Panc1 (cell line): ENCODE data around the gene DTX3L. TPM values are rescaled to one million over a fixed set of nuclear protein-coding genes. Genes with fewer than 3 reads are reported as not detected.

Source experiments
- ATAC-seq: fragments of 200-7000 bp; cut with Tn5 transposase; 2 replicates; pipeline ENCODE4 v1.9.1; 2020; ENCODE audit warnings: mild to moderate bottlenecking, moderate library complexity
- BruUV-seq: library from RNA; stranded (reverse); fragments of 400-500 nt; replicated peaks from 2 replicates; lab custom pipeline; 2021; lab: Mats Ljungman, UMichigan
- CTCF ChIA-PET: fragments of 300-600 bp; sonication (Branson Sonifier 250); formaldehyde crosslinking; loops from one replicate; lab custom pipeline; 2022; ENCODE audit warnings: antibody characterized with exemption; lab: Charles Lee
- POLR2A ChIA-PET: fragments of 300-600 bp; sonication (Branson Sonifier 250); formaldehyde crosslinking; loops from one replicate; lab custom pipeline; 2022; ENCODE audit warnings: antibody characterized with exemption; lab: Charles Lee
- DNase-seq: peaks from one replicate; pipeline ENCODE4 v3.0.0-alpha.2; 2010; ENCODE audit warnings: low read depth, low spot score
- H3K27ac ChIP-seq: 2 replicates; pipeline ENCODE4 v1.5.1; 2011; ENCODE audit warnings: mild to moderate bottlenecking, low read length, inconsistent platforms
- H3K27me3 ChIP-seq: fragments of 200-500 bp; sonication (Bioruptor generic); 2 replicates; pipeline ENCODE4 v1.6.0; 2014; ENCODE audit warnings: low read length, inconsistent platforms; ENCODE audit not compliant: control insufficient read depth, insufficient read depth
- H3K36me3 ChIP-seq: fragments of 200-500 bp; sonication (Bioruptor generic); 2 replicates; pipeline ENCODE4 v1.5.1; 2014; ENCODE audit warnings: inconsistent platforms, mild to moderate bottlenecking, low read length, moderate library complexity; ENCODE audit not compliant: control insufficient read depth, insufficient read depth
- H3K4me1 ChIP-seq: 2 replicates; pipeline ENCODE4 v1.5.1; 2011; ENCODE audit warnings: inconsistent platforms, mild to moderate bottlenecking, low read length, moderate library complexity; ENCODE audit not compliant: control insufficient read depth, insufficient read depth
- H3K4me3 ChIP-seq, 2 experiments: 2 replicates each; pipeline ENCODE4 v1.5.1; 2011 to 2012; ENCODE audit warnings: low read depth in 2 of 2, low read length in 2 of 2, mild to moderate bottlenecking in 2 of 2, inconsistent platforms in 1 of 2, moderate library complexity in 1 of 2
- H3K9me3 ChIP-seq: fragments of 200-500 bp; sonication (Bioruptor generic); 2 replicates; pipeline ENCODE4 v1.5.1; 2014; ENCODE audit warnings: low read depth, mild to moderate bottlenecking, inconsistent platforms, low read length, moderate library complexity; ENCODE audit not compliant: control insufficient read depth, insufficient read depth
- POLR2AphosphoS5 ChIP-seq: IDR thresholded peaks from 2 replicates; pipeline ENCODE4 v1.6.1; 2012; ENCODE audit warnings: mild to moderate bottlenecking, low read depth, low read length, moderate library complexity
- SIN3A ChIP-seq: IDR thresholded peaks from 2 replicates; pipeline ENCODE4 v1.6.1; 2012; ENCODE audit warnings: low read depth, mild to moderate bottlenecking, low read length, moderate library complexity, borderline replicate concordance; ENCODE audit not compliant: insufficient read depth
- TCF7L2 ChIP-seq: IDR thresholded peaks from 2 replicates; pipeline ENCODE4 v1.6.1; 2011; ENCODE audit warnings: mild to moderate bottlenecking, low read depth, low read length, inconsistent platforms
- in situ Hi-C: cut with HindIII; loops from 2 replicates; pipeline ENCODE4 v1.10.0; 2016; ENCODE audit warnings: low sequenced_read_pairs, low pct_unique_long_range_greater_than_20kb
- intact Hi-C: fragments of 100-400 bp; cut with micrococcal nuclease; formaldehyde crosslinking; loops from one replicate; pipeline ENCODE4 v1.10.0; 2022; ENCODE audit not compliant: unreplicated experiment
- total RNA-seq: library from RNA; stranded (reverse); gene quantifications from one replicate; pipeline ENCODE4 v1.2.1, GENCODE V29; 2021; ENCODE audit not compliant: unreplicated experiment
- TF ChIP-seq, protein P1 (sequence below), 2 experiments: IDR thresholded peaks; 2 replicates each; pipeline ENCODE4 v1.6.1; 2011 to 2012; ENCODE audit warnings: low read depth in 2 of 2, control low read depth in 1 of 2, low read length in 1 of 2, mild to moderate bottlenecking in 1 of 2, moderate library complexity in 1 of 2; ENCODE audit not compliant: insufficient read depth in 1 of 2
- TF ChIP-seq, protein P2 (sequence below): fragments of 450-650 bp; IDR thresholded peaks from 2 replicates; pipeline ENCODE4 v1.5.1; 2017; ENCODE audit warnings: mild to moderate bottlenecking

DTX3L gene
- total RNA-seq, 1 experiment from 2014 or later = 32.3 TPM

DNA sequence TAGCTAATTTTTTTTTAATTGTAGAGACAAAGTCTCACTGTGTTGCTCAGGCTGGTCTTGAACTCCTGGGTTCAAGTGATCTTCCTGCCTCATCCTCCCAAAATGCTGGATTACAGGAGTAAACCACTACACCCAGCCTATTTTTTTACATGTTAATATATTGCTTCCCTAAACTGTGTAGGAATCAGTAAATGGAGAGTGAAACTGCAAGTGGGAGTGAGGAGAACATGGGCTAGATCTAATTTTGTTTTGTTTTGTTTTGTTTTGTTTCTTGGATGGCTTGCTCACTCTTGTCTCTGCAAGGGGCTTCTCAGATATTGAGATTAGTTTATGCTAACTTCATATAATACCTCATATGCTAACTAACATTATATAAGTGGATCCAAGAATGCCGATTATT, 44.8 kb downstream of the DTX3L start:
- intact Hi-C loops = no loop called here
- no peak overlapping the region for H3K27ac ChIP-seq
- H3K9me3 ChIP-seq = no peaks in the 10 kb centered on the region
- ChIA-PET POLR2A (no interaction called here), CTCF (no interaction called here)
- TF ChIP-seq TCF7L2 (no peak), SIN3A (no peak), POLR2AphosphoS5 (no peak)
- TF ChIP-seq, protein P1, sequence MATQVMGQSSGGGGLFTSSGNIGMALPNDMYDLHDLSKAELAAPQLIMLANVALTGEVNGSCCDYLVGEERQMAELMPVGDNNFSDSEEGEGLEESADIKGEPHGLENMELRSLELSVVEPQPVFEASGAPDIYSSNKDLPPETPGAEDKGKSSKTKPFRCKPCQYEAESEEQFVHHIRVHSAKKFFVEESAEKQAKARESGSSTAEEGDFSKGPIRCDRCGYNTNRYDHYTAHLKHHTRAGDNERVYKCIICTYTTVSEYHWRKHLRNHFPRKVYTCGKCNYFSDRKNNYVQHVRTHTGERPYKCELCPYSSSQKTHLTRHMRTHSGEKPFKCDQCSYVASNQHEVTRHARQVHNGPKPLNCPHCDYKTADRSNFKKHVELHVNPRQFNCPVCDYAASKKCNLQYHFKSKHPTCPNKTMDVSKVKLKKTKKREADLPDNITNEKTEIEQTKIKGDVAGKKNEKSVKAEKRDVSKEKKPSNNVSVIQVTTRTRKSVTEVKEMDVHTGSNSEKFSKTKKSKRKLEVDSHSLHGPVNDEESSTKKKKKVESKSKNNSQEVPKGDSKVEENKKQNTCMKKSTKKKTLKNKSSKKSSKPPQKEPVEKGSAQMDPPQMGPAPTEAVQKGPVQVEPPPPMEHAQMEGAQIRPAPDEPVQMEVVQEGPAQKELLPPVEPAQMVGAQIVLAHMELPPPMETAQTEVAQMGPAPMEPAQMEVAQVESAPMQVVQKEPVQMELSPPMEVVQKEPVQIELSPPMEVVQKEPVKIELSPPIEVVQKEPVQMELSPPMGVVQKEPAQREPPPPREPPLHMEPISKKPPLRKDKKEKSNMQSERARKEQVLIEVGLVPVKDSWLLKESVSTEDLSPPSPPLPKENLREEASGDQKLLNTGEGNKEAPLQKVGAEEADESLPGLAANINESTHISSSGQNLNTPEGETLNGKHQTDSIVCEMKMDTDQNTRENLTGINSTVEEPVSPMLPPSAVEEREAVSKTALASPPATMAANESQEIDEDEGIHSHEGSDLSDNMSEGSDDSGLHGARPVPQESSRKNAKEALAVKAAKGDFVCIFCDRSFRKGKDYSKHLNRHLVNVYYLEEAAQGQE (IDR thresholded peaks at IDR 0.05; ENCODE audit: insufficient read depth in 1 of 2, low read depth in 2 of 2, low read length in 1 of 2) = no peak
- TF ChIP-seq, protein P2, sequence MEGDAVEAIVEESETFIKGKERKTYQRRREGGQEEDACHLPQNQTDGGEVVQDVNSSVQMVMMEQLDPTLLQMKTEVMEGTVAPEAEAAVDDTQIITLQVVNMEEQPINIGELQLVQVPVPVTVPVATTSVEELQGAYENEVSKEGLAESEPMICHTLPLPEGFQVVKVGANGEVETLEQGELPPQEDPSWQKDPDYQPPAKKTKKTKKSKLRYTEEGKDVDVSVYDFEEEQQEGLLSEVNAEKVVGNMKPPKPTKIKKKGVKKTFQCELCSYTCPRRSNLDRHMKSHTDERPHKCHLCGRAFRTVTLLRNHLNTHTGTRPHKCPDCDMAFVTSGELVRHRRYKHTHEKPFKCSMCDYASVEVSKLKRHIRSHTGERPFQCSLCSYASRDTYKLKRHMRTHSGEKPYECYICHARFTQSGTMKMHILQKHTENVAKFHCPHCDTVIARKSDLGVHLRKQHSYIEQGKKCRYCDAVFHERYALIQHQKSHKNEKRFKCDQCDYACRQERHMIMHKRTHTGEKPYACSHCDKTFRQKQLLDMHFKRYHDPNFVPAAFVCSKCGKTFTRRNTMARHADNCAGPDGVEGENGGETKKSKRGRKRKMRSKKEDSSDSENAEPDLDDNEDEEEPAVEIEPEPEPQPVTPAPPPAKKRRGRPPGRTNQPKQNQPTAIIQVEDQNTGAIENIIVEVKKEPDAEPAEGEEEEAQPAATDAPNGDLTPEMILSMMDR = no peak
- no peaks in the 10 kb centered on the region for H3K27me3 ChIP-seq
- BruUV-seq = no TSS peak
- ATAC-seq (no peak), DNase-seq (no peak)
- H3K36me3 ChIP-seq = no peaks in the 10 kb centered on the region
- peaks cover 6% of the 10 kb centered on the region; the same call in 1 of the 2 replicates for H3K4me1 ChIP-seq
- in situ Hi-C loops = no loop called here
- H3K4me3 ChIP-seq = no peak overlapping the region

DNA sequence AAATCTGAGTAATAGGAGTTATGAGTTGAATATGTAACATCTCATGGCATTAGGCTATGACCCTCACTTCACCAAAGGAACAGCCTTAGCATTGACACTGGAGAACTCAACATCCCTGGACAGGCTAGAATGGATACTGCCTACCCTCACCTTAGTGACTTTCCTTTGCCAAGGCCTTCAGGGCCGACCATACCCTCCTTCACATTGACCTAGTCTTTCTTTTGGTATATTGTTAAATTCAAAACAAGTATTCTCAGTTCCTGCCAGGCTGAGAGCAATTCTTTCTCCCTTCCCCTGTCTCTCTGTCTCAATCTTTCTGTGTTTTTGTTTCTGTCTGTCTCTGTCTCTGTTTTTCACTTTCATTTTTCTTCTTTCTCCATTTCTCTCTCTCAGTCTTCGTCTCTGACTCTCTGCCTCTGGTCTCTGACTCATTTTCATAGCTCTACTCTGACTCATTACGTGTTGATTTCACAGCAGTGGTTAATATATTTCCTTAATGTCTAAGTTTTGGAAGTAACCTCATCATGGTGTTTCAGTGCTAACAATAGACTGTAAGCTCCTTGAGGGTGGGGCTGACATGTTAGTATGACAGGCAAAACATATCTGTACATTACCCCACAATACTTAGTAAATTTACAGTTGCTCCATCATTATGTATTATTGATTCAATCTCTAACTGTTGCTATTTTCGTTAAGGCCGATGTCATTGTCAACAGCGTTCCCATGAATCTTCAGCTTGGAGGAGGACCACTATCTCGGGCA, 45.8 kb downstream of the DTX3L start:
- CTCF ChIA-PET = no interaction called here
- H3K27me3 ChIP-seq = no peaks in the 10 kb centered on the region
- no peaks in the 10 kb centered on the region for H3K9me3 ChIP-seq
- H3K36me3 ChIP-seq = no peaks in the 10 kb centered on the region
- no TSS peak for BruUV-seq
- ATAC-seq (peak; percentile 92), DNase-seq (peak; percentile 51)
- intact Hi-C loops = no loop called here
- H3K4me1 ChIP-seq = peaks cover 6% of the 10 kb centered on the region; the same call in 1 of the 2 replicates
- POLR2A ChIA-PET = no interaction called here
- peak overlapping the region; percentile 34; the same call in 1 of the 2 replicates for H3K27ac ChIP-seq
- no peak overlapping the region for H3K4me3 ChIP-seq
- in situ Hi-C loops = no loop called here
- TF ChIP-seq, protein P2 = no peak
- TF ChIP-seq, protein P1 (IDR thresholded peaks at IDR 0.05; ENCODE audit: insufficient read depth in 1 of 2, low read depth in 2 of 2, low read length in 1 of 2) = no peak
- TF ChIP-seq SIN3A = no peak
- TF ChIP-seq TCF7L2 = no peak
- no peak for TF ChIP-seq POLR2AphosphoS5
